Measurements from ENCODE around the gene SEPTIN3. TPM values are rescaled to one million over a fixed set of nuclear protein-coding genes. Genes with fewer than 3 reads are reported as not detected.

The SEPTIN3 gene
- total RNA-seq, 2 donors from 2014 or later: not detected

DNA sequence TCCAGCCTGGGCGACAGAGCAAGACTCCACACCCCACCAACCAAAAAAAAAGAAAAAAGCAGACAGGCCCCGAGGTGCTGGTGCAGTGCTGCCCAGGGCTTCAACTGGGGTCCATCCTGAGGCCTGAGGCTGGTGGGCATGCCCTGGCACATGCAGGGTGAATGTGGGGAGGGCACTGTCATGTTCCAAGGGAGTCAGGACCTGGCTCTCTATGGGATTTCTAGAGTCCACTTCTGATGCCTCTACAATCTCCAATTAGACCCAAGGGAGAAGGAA is 32.4 kb upstream of the SEPTIN3 start:
- no peaks in the 10 kb centered on the region for H3K9me3 ChIP-seq
- ATAC-seq (ENCODE audit: insufficient number of reproducible peaks, low FRiP score, low read depth) (no peak), DNase-seq (ENCODE audit: low spot score) (no peak)
- no peak overlapping the region for H3K27ac ChIP-seq
- TF ChIP-seq CTCF (IDR thresholded peaks at IDR 0.05): no peak
- no peaks in the 10 kb centered on the region for H3K27me3 ChIP-seq (replicated peaks; ENCODE audit: insufficient read depth)
- no peaks in the 10 kb centered on the region for H3K36me3 ChIP-seq
- no peak overlapping the region for H3K4me3 ChIP-seq
- H3K4me1 ChIP-seq (ENCODE audit: control insufficient read depth in 1 of 2, low read depth in 2 of 2): peaks cover 0 to 7% of the 10 kb centered on the region in 2 donors

DNA sequence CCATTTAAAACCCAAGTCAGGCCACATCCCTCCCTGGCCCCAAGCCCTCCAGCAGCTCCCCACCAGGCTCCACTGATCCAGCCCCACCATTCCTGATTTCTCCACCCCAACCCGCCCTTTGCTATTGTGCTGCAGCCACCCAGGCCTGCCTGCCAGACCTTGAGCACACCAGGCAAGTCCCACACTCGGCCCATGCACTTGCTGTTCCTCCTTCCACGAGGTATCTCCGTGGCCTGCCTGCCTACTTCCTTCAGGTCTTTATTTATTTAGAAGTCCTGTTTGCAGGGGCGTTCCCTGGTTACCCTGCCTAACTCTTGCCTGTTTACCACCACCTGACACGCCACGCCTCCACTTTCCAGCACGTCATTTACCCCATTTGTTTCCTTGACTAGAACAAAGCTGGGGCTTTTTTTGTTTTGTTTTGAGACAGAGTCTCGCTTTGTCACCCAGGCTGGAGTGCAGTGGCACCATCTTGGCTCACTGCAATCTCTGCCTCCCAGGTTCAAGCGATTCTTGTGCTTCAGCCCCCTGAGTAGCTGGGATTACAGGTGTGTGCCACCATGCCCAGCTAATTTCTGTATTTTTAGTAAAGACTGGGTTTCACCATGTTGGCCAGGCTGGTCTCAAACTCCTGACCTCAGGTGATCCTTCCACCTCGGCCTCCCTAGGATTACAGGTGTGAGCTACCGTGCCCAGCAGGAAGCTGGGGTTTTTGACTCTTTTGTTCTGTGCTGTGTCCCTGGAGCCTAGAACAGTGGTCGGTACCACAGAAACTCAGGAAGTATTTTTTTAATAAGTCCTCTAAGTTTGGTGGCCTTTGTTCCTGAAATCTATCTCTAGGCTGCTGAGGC is 29.0 kb upstream of the SEPTIN3 start:
- no peak for TF ChIP-seq CTCF (IDR thresholded peaks at IDR 0.05)
- no peak for ATAC-seq (ENCODE audit: insufficient number of reproducible peaks, low FRiP score, low read depth)
- Histone ChIP-seq H3K27ac (peak overlapping the region; percentile 36 to 46), H3K9me3 (no peaks in the 10 kb centered on the region), H3K4me3 (no peak overlapping the region), H3K4me1 (ENCODE audit: control insufficient read depth in 1 of 2, low read depth in 2 of 2) (peaks cover 0 to 7% of the 10 kb centered on the region in 2 donors), H3K36me3 (no peaks in the 10 kb centered on the region), H3K27me3 (replicated peaks; ENCODE audit: insufficient read depth) (no peaks in the 10 kb centered on the region)
- DNase-seq (ENCODE audit: low spot score): no peak

DNA sequence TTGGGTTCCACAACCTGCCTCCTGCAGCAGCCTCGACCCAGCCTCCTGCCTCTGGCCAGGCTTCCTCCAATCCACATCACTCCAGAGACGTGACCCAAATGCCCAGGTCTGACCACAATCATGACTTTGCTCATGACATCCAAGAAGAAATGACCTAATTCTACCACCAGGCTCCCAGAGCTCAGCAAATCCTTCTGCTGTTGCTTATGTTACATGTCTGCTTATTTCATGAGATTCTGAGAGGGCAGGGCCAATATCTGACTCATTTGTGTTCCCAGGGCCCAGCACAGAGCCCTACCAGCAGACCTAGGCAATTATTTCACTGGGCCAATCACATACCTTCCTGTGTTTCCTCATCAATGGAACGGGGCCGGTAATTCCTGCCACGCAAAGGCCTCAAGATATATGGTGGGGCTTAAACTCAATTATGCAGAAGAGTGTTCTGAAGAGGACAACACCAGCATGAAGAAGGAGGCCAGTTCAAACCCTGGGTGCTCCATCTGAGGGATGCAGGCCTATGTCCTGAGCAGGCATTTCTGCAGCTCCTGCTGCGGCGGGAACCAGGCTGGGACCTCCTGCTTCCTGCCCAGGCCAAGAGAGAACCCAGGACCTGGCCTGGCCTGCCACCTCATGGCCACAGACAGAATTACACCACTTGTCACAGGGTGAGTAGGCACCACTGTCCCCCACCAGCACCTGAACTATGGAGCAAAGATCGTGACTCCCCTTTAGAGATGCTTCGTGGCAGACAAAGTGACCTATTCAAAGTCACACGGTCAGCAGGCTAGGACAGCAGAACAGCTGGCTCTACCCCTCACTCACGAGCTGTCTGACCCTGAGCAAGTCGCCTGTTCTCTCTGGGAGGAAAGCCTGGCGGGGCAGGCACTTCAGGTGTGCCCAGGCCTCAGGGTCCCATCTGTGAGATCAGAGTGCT is 28.1 kb upstream of the SEPTIN3 start:
- H3K27ac ChIP-seq: peak overlapping the region; percentile 36 to 46

GRCh38 chr22:41943661-41944209 is 25.5 kb upstream of the SEPTIN3 start:
- ATAC-seq (ENCODE audit: insufficient number of reproducible peaks, low FRiP score, low read depth) (no peak), DNase-seq (ENCODE audit: low spot score) (no peak)
- no peak overlapping the region for H3K27ac ChIP-seq
- H3K27me3 ChIP-seq (replicated peaks; ENCODE audit: insufficient read depth): no peaks in the 10 kb centered on the region
- H3K9me3 ChIP-seq: no peaks in the 10 kb centered on the region
- H3K4me3 ChIP-seq: no peak overlapping the region
- peaks cover 6 to 23% of the 10 kb centered on the region in 2 donors for H3K4me1 ChIP-seq (ENCODE audit: control insufficient read depth in 1 of 2, low read depth in 2 of 2)
- no peak for TF ChIP-seq CTCF (IDR thresholded peaks at IDR 0.05)
- no peaks in the 10 kb centered on the region for H3K36me3 ChIP-seq

More for the DNA sequence above, 28.1 kb upstream of the SEPTIN3 start:
- ATAC-seq (ENCODE audit: insufficient number of reproducible peaks, low FRiP score, low read depth) (peak; percentile 46), DNase-seq (ENCODE audit: low spot score) (peak; percentile 30)
- peaks cover 2 to 13% of the 10 kb centered on the region in 2 donors for H3K4me1 ChIP-seq (ENCODE audit: control insufficient read depth in 1 of 2, low read depth in 2 of 2)
- H3K36me3 ChIP-seq: no peaks in the 10 kb centered on the region
- H3K9me3 ChIP-seq: no peaks in the 10 kb centered on the region
- H3K4me3 ChIP-seq: no peak overlapping the region
- H3K27me3 ChIP-seq (replicated peaks; ENCODE audit: insufficient read depth): no peaks in the 10 kb centered on the region
- TF ChIP-seq CTCF (IDR thresholded peaks at IDR 0.05): peak; percentile 94
